Measurements from ENCODE around the gene MUCL1. TPM values are rescaled to one million over a fixed set of nuclear protein-coding genes. Genes with fewer than 3 reads are reported as not detected.

The MUCL1 gene
- total and polyA plus RNA-seq, 2 donors (not counting 1 experiment from before 2014, with no cell fraction given): not detected

GRCh38 chr12:54891717-54892478 is 37.6 kb downstream of the MUCL1 start:
- H3K27ac ChIP-seq (ENCODE audit: insufficient read depth, low read length): no peak overlapping the region
- no peak overlapping the region for H3K4me3 ChIP-seq (replicated peaks in 1 of 4; ENCODE audit: control extremely low read depth in 1 of 4, insufficient read depth in 1 of 4, low read depth in 3 of 4, low read length in 4 of 4)
- no peaks in the 10 kb centered on the region for H3K27me3 ChIP-seq (ENCODE audit: control insufficient read depth, insufficient read depth, low read length)
- H3K9me3 ChIP-seq (ENCODE audit: control insufficient read depth, insufficient read depth, low read depth, low read length): no peaks in the 10 kb centered on the region
- peak in 1 of 2 donors; percentile 34 for DNase-seq (ENCODE audit: low read depth in 2 of 2)
- H4K20me1 ChIP-seq (ENCODE audit: control insufficient read depth, extremely low read depth, insufficient read depth, low read length): no peaks in the 10 kb centered on the region
- H3K9ac ChIP-seq (ENCODE audit: insufficient read depth, low read length): no peak overlapping the region
- TF ChIP-seq CTCF (conservative IDR thresholded peaks at IDR 0.05 in 1 of 2, IDR thresholded peaks at IDR 0.05 in 1 of 2; ENCODE audit: low read depth in 1 of 2, low read length in 2 of 2): no peak
- no peak for TF ChIP-seq EZH2 (IDR thresholded peaks at IDR 0.05; ENCODE audit: low read length, missing control alignments)
- H3K4me2 ChIP-seq (ENCODE audit: extremely low read depth, insufficient read depth, low read length): no peak overlapping the region
- H3K36me3 ChIP-seq (ENCODE audit: control insufficient read depth, insufficient read depth, low read length): no peaks in the 10 kb centered on the region
- no peaks in the 10 kb centered on the region for H3K4me1 ChIP-seq (ENCODE audit: control insufficient read depth, extremely low read depth, insufficient read depth, low read length)
- no peak overlapping the region for H2AFZ ChIP-seq (ENCODE audit: low read length)
- no peaks in the 10 kb centered on the region for H3K79me2 ChIP-seq (ENCODE audit: control insufficient read depth, insufficient read depth, low read length)

Other genes starting within 250 kb of the MUCL1 start
- gene LACRT, start 219.6 kb upstream of the MUCL1 start, total RNA-seq: not detected in 2 replicates
- not detected in 2 replicates for gene LACRT, start 219.6 kb upstream of the MUCL1 start, polyA plus RNA-seq
- gene DCD, start 206.2 kb upstream of the MUCL1 start, total RNA-seq: not detected in 2 replicates
- not detected in 2 replicates for gene DCD, start 206.2 kb upstream of the MUCL1 start, polyA plus RNA-seq
- not detected in 2 replicates for gene TESPA1, start 130.2 kb downstream of the MUCL1 start, total RNA-seq
- gene TESPA1, start 130.2 kb downstream of the MUCL1 start, polyA plus RNA-seq: not detected in 2 replicates
- gene NEUROD4, start 165.5 kb downstream of the MUCL1 start, total RNA-seq: not detected in 2 replicates
- gene NEUROD4, start 165.5 kb downstream of the MUCL1 start, polyA plus RNA-seq: not detected in 2 replicates